ENCODE results near the gene ITGB8.
A peak's percentile ranks its signal among the peaks of the same experiment; 100 is the strongest.

The ITGB8 gene

DNA sequence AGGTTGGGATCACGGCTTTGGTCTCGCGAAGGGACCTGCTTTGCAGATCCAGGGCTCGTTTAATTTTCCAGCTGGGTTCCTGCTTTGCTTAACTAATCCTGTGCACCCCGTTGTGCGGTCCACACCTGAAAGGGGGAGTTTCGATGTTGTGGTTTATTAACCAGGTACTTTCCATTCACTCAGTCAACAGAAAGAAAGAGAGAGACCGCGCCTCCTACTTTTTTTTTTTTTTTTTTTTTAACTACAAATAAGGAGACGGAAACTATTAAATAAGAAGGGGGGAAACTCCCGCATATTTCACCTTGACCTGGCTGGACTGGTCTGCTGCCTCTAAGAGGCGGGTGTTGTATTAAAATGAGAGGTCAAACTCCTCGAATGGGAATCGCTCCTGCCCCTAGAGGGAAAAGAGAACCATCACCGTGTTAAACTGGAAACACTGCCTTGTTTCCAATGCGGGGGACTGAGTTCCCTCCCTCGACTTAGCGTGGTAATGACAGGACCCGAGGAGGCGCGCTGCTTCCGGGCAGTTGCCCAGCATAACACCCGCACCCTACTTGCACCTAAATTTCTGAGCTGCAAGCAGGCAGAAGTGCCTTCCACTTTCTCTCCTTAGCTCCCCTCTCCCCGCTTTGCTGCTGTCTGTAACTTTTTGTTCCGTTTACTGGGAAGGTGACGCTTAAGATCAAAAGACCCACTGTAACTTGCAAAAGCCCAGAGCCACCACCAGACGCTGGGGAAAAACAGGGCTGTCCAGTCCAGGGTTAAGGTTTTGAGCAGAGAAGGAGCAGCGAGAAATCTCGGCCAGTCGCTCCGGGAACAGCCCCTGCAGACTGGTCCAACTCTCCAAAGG, 1.1 kb upstream of the ITGB8 start:
- TF ChIP-seq, protein P1, sequence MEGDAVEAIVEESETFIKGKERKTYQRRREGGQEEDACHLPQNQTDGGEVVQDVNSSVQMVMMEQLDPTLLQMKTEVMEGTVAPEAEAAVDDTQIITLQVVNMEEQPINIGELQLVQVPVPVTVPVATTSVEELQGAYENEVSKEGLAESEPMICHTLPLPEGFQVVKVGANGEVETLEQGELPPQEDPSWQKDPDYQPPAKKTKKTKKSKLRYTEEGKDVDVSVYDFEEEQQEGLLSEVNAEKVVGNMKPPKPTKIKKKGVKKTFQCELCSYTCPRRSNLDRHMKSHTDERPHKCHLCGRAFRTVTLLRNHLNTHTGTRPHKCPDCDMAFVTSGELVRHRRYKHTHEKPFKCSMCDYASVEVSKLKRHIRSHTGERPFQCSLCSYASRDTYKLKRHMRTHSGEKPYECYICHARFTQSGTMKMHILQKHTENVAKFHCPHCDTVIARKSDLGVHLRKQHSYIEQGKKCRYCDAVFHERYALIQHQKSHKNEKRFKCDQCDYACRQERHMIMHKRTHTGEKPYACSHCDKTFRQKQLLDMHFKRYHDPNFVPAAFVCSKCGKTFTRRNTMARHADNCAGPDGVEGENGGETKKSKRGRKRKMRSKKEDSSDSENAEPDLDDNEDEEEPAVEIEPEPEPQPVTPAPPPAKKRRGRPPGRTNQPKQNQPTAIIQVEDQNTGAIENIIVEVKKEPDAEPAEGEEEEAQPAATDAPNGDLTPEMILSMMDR (IDR thresholded peaks at IDR 0.05; ENCODE audit: extremely low read depth, insufficient read depth, missing control alignments) = no peak
- peak; percentile 69 for DNase-seq (ENCODE audit: low spot score)
- in situ Hi-C loops (cut with MboI; ENCODE audit: low pct_unique_long_range_greater_than_20kb, low sequenced_read_pairs, unreplicated experiment) = no loop called here

DNA sequence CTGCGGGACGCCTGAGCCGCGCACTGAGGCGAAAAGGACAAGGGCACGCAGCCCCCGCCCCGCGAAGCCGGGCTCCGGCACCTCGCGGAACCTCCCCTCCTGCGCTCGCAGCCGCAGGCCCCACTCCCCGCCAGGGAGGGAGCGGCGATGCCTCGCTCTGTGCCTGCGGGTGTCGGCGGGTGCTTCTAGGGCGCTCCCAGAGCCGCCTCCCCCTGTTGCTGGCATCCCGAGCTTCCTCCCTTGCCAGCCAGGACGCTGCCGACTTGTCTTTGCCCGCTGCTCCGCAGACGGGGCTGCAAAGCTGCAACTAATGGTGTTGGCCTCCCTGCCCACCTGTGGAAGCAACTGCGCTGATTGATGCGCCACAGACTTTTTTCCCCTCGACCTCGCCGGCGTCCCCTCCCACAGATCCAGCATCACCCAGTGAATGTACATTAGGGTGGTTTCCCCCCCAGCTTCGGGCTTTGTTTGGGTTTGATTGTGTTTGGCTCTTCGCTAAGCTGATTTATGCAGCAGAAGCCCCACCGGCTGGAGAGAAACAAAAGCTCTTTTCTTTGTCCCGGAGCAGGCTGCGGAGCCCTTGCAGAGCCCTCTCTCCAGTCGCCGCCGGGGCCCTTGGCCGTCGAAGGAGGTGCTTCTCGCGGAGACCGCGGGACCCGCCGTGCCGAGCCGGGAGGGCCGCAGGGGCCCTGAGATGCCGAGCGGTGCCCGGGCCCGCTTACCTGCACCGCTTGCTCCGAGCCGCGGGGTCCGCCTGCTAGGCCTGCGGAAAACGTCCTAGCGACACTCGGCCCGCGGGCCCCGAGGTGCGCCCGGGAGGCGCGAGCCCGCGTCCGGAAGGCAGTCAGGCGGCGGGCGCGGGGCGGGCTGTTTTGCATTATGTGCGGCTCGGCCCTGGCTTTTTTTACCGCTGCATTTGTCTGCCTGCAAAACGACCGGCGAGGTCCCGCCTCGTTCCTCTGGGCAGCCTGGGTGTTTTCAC, 519 bp downstream of the ITGB8 start:
- TF ChIP-seq, protein P1 (IDR thresholded peaks at IDR 0.05; ENCODE audit: extremely low read depth, insufficient read depth, missing control alignments) = no peak
- in situ Hi-C loops (cut with MboI; ENCODE audit: low pct_unique_long_range_greater_than_20kb, low sequenced_read_pairs, unreplicated experiment) = no loop called here
- DNase-seq (ENCODE audit: low spot score) = peak; percentile 63

DNA sequence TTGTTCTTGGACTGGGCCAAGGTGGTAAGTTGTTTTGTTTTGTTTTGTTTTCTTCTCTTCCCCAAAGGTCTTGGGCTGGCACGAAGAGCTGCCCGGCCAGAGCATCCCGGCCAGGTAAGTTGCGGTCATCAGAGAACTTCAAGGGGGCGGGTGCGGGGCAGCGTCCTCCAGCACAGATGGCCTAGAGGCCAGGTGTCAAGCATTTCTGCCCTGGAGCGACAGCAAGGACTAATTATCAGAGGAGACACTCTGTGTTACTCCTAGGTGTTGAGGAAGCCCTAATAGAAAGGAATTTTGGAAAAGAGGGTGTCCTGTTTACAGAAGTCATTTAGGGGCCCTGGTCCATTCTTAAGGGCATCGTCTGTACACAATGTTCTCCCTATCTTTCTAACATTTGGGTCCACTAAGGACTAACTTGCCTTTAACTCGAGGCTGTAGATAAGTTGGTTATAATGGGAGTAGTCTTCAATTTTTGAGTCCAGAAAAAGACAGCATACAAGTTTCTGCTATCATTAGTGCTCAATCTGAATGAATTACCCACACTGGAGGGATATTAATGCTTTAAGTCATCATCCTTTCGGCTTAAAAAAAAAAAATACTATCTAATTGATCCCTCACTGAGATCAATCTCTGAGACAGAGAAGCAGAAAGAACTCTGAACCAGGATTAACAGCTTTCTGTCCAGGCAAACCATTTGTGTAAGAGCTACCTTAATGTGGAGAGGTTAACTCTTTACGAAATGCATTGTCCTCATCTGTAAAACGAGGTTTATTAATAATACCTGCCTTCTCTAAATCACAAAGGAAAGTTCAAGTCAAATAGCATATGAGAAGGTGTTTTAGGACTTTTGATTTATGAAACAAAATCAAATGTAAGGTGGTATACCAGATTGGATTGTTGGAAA, 1.5 kb downstream of the ITGB8 start:
- TF ChIP-seq, protein P1 (IDR thresholded peaks at IDR 0.05; ENCODE audit: extremely low read depth, insufficient read depth, missing control alignments) = no peak
- in situ Hi-C loops (cut with MboI; ENCODE audit: low pct_unique_long_range_greater_than_20kb, low sequenced_read_pairs, unreplicated experiment) = no loop called here
- no peak for DNase-seq (ENCODE audit: low spot score)

DNA sequence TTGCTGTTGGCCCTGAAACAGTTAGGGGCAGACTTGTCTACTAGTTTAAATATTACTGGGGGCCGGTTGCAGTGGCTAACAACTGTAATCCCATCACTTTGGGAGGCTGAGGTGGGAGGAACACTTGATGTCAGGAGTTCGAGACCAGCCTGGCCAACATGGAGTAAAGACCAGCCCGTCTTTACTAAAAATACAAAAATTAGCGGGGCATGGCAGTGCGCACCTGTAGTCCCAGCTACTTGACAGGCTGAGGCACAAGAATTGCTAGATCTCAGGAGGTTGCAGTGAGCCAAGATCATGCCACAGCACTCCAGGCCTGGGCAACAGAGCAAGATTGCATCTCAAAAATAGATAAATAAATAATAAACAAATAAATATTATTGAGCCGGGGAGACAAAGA, 7.6 kb downstream of the ITGB8 start:
- TF ChIP-seq, protein P1 (IDR thresholded peaks at IDR 0.05; ENCODE audit: extremely low read depth, insufficient read depth, missing control alignments) = no peak
- no peak for DNase-seq (ENCODE audit: low spot score)
- in situ Hi-C loops (cut with MboI; ENCODE audit: low pct_unique_long_range_greater_than_20kb, low sequenced_read_pairs, unreplicated experiment) = no loop called here

DNA sequence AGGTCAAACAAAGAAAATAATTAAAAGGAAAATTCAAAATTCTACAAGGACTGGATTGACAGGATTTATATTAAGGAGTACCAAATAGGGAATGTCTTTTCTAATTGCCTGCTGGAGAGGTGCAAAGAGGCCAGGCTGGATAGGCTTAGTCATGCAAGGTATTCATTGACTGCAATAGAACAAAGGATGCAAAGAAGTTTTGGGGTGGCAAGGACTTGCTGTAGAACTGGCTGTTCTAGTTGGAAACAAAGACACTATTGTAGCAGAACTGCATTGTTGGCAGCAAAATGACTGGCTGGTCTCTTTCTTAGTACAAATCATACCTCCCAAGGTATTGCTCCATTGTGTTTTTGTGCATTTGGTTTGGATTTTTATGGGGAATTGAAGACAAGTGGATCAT, 10.1 kb downstream of the ITGB8 start:
- TF ChIP-seq, protein P1 (IDR thresholded peaks at IDR 0.05; ENCODE audit: extremely low read depth, insufficient read depth, missing control alignments) = no peak
- in situ Hi-C loops (cut with MboI; ENCODE audit: low pct_unique_long_range_greater_than_20kb, low sequenced_read_pairs, unreplicated experiment) = no loop called here
- no peak for DNase-seq (ENCODE audit: low spot score)

DNA sequence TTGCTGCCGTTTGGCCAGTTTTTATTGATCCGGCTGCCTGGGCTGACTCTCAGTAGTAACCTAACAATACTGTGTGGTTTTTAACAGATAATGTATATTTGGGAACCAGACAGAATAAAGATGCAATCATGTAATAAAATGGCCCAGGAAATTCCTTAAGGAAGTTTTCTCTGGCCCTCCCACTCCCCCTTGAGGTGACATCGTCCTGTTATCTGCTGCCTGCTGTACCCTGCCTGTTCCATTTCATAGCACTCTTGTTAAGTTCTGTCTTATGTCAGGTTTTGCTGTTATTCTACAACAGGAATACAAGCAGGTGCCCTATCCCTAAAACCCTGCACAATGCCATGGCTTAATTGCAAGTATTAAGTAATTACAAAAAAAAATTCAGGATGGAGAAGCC, 12.5 kb downstream of the ITGB8 start:
- in situ Hi-C loops (cut with MboI; ENCODE audit: low pct_unique_long_range_greater_than_20kb, low sequenced_read_pairs, unreplicated experiment) = no loop called here
- no peak for DNase-seq (ENCODE audit: low spot score)
- TF ChIP-seq, protein P1 (IDR thresholded peaks at IDR 0.05; ENCODE audit: extremely low read depth, insufficient read depth, missing control alignments) = peak; percentile 8
